GM19452 (cell line): ENCODE measurements around the gene TMEM132E.

ENCODE experiments used
- ATAC-seq: cut with Tn5 transposase; IDR thresholded peaks from one replicate; pipeline ENCODE4 v1.9.1; 2021; ENCODE audit not compliant: unreplicated experiment

The TMEM132E gene

DNA sequence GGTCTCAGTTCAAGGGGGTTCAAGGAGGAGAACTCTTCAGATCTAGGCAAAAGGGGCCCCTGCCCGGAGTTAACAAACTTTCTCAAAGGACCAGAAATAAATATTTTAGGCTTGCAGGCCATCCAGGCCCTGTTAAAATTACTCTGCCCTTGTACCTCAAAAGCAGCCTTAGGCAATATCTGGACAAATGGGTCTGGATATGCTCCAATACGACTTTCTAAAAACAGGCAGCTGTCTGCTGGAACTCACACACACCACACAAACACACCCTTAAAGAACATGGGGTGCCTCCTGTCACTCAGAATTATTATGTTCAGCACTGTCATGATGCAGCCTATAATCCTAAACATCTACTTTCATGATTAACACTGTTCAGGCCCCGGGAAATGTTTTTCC is 75.5 kb downstream of the TMEM132E start:
- no peak for ATAC-seq

DNA sequence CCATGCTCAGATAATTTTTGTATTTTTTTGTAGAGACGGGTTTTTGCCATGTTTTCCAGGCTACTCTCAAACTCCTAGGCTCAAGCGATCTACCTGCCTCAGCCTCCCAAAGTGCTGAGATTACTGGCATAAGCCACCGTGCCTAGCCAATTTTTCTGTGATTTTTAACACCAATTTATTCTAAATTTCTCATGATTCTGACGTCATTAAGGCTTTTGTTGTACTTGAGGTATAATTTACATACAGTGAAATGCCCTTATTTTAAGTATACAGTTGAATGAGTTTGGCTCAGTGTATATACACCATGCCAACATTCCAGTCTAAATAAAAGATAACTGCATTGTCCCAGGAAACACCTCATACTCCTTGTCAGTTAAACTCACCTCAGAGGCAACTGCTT is 77.4 kb downstream of the TMEM132E start:
- ATAC-seq: no peak

DNA sequence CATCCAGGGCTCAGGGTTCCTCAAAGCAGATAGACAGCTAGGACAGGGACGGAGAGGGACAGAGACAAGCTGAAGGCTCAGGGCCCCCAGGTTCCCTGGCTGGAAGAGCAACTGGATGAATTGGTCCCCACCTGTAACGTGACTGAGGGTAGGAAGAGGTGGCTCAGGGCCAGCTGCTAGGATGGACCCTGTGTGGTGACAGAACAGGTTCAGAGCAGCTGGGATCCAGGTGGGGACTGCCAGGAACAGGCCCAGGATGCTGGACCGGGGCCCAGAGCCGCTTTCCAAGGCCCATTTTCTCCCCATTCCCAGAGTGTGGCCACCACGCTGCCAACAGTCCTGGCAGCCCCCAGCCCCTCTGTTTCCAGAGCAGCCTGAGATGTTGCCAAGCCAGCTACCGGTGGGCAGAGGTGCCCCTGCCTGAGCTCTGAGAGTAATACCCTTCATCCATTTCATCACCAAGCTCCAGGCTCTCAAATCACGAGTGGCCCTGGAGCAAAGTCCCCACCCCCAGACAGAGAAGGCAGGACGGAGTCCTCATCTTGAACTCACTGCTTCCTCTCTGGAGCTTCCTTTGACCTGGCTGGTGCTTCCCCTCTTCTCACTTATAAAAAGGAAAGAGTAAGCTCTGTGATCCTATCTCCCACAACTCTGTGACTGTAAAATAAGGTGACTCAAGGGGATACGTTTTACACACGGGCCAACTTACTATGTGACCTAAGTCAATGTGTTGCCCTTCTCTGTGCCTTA is 79.6 kb downstream of the TMEM132E start:
- ATAC-seq: no peak

DNA sequence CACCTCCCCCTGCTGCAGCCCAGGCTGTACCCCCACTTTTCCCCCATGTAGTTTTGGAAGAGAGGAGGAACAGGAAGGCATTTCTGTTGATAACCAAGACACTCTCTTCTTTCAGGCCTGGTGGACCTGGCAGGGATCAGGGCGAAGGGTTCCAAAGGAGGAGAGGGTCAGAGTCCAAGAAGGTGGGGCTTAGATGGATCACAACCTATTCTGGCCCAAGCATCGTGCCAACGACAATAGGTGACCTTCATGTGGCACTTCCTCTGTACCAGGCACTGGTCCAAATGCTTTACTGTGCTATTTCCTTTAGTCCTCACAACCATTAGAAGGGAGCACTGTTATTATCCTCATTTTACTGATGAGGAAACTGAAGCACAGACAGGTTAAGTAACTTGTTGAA is 84.3 kb downstream of the TMEM132E start:
- no peak for ATAC-seq

DNA sequence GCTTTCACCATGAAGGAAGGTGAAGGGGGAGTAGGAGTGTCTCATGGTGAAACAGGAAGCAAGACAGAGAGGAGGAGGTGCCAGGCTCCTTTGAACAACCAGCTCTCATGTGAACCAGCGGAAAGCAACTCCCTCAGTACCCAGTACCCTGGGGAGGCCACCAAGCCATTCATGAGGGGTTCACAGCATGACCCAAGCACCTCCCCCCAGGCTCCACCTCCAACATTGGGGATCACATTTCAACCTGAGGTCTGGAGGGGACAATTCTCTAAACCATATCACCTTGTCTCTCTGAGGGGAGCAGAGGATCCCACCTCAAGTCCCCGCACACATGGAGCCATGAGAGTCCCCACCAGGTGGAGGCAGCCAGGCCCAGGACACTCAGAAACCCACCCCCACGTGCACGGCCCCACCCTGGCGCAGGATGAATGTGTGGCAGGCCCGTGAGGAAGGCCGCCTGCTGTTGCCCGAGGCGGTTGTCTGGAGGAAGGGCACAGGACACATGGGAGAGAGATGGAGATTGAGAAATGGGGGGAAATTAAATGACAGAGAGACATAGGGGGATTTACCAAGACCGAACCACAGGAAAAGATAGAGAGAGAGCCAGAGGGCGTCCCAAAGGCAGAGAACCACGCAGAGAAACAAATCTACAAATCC is 85.9 kb downstream of the TMEM132E start:
- no peak for ATAC-seq

DNA sequence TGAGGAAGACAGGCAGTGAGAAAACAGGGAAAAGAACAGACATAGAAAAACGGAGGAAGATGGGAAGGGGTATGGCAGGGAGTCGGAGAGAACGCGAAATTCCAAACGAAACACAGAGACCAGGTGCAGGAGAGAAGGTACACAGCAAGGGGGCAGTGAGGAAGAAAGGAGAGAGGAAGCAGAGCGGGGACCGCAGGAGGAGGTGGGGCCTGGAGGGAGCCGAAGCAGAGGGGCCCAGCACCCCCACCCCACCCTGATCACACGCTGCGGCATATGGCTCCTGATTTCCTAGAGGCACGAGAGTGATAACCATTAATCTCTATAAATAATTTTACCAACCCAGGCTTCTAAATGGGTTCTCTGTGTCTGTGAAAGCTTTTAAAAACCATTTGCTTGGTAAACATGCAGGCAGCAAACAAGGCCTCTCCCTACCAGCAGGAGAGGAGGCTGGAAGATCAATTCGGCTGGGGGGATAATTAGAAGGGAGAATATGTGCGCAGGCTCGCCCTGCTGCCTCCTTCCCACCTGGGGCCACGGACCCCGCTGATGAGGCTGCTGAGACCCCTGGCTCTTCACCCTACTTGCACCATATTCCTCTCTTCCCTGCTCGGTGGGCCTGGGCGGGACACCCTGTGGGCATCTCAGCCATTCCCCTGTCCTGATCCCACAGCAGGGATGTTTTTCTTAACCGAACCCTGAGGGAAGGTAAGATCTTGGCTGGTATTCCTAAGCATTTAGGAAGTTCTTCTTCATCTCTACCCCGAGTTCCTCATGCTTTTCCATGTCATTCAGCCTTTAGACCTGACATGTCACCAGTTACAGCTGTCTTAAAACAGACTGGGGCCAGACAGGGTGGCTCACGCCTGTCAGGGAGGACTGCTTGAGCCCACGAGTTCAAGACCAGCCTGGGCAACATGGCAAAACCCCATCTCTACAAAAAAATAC is 86.7 kb downstream of the TMEM132E start:
- no peak for ATAC-seq

DNA sequence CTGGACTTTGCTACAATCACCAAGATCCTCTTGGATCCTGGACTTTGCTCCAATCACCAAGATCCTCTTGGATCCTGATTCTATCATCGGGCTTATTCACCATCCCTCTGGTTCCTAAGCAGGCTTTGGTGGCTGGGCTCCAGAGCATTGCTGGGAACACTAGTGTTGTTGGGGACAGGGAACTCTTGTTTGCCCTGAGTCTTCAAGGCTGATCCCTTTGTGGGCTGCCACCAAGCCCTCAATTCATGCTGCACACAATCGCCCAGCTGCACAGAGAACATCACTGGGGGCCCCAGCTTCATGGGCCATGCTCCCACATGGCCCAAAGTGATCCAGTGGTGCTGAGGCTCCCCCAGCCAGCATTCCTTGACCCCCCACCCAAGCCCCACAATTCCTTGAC is 88.3 kb downstream of the TMEM132E start:
- ATAC-seq: no peak

DNA sequence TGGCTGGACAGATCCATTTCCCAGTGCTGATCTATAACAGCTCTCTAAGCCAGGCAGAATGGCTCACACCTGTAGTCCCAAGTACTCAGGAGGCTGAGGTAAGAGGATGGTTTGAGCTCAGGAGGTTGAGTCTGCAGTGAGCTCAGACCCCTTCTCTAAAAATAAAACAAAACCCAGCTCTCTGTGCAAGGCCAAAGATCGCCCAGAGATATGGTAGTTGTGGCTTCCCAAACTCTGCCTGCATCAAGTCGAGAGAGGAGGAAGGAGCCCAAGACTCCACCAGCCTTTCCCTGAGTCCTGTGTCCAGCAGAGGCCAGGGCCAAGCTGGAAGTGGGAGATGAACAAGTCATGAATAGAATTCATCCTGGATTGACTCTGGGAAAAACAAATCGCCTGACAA is 88.8 kb downstream of the TMEM132E start:
- no peak for ATAC-seq

DNA sequence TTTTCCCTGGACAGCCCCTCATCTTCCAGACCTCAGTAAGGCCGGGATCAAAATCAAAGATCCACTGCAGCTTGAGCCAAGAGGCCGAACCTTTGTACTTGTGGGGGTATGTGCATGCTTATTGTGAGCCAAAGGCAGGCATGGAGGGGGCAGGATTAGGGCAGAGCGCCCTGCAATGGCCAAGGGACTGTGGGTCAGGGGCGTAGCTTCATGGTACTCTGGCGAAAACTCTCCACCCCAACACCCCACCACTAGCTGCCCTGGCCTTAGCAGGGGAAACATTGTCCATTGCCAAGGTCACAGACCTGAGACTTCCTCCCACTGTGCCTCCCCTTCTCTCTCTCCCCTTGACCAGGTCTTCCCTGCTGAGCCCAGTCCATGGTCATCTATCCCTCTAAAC is 90.1 kb downstream of the TMEM132E start:
- no peak for ATAC-seq

DNA sequence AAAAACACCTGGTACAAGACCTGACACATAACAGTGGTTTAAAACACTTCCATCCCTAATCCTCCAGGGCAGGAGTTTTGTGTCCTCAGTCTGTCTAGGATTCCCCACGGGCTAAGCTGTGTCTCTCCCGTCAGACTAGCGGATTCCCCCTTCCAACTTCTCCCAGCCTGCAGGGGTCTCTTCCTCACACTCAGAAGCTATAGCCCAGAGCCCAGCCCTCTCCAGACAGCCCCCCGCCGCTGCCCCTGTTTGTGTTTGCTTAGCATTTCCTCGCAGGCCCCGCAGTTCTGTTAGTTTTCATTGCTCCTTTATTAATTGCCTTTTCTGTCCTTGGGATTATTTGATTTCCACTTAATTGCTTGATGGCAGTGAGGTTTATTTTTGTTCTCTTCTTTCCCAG is 91.2 kb downstream of the TMEM132E start:
- no peak for ATAC-seq

DNA sequence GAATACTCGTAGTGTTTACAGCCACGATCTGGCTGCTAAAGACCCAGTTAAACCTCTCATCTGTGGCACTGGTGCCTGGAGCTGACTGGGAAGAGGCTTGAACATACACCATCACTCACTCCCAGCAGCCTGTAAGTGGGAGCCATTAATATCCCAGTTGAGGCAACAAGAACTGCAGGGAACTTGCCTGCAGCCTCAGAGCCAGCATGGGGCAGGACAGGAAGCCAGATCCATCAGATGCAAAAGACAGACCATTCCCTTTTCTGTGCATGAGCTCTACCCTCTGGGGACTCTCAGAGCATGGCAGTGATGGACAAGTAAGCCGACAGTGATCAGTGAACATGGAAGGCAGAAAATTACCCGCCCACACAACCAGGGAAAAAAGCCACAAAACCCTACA is 91.8 kb downstream of the TMEM132E start:
- ATAC-seq: no peak

DNA sequence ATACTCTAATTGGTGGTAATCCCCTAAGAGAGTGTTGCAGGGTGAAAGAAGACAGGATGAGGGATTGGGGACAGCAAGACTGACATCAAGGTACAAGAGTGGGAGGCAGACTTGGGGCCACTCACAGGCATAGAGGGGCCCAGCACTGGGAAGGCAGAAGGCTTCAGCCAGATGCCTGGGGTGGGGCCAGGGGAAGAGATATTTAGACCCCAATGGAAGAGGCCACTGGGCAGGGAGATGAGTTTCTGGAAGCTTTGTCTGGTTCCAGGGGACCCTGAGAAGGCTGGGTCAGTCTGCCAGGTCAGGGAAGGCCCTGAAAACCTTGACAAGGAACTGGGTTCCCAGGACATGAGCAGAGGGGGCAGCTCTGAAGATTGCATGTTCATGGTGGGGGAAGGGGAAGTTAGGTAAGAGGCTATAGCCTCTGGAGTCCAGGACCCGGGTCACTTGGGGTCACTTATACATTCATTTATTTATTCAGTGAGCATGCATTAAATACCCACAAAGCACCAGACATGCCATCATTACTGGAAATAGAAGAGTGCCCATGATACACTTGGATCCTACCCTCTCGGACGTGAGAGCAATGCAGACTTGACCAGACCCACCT is 92.9 kb downstream of the TMEM132E start:
- no peak for ATAC-seq

DNA sequence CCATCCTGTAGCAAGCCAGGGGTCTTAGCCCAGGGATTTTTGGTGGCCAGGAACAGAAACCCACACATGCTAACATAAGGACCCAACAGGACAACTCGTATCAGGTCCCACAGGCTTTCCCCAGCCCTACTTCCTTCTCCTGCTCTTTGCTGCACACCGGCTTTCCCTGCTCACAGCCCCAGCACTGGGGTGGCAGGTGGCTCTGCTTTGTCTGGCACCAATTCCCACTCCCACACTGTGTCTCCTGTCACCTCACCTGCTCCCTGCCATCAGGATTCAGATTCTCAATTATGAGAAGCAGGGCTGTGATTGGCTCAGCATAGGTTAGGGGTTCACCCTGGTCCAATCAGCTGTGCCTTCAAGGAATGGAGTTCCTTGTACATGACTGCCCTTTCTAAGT is 94.1 kb downstream of the TMEM132E start:
- no peak for ATAC-seq

DNA sequence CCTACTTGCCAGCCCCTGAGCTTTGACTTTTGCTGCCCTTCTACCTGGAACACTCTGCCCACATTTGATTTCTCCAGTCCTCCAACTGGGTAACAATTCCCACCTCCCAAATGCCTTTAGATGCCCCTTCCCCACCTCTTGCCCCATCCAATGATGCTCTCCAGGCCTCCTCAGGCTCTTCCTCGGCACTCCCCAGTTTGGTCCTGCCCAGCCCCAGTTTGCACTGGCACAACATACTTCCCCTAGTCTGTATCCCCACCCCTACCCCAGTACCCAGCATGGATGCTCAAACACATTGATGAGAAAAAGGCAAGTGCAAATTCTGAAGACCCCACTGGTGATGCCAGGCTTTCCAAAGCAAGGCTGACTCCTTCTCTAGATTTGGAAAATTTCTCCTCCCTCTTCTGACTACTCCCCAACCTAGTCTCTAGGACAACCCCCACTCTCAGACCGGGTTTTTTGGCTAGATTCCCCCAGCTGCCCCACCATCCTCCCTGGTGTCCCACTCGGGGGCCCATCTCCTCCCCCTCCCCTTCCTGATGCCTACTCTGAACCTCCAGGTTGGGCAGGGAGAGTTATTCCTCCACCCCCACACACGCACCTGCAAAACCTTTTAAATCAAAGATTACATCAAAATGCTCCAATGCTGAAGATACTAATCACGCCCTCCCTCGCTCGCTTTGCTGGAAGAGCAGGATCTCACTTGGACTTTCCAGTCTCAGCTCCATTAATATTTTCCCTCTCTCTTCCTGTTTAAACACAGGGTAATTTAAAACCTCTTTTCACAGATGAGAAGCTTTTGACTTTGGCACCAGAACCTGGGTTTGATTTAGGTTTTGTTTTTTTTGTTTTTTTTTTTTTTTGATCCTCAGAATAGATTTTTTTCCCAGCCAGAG is 94.9 kb downstream of the TMEM132E start:
- ATAC-seq: no peak

DNA sequence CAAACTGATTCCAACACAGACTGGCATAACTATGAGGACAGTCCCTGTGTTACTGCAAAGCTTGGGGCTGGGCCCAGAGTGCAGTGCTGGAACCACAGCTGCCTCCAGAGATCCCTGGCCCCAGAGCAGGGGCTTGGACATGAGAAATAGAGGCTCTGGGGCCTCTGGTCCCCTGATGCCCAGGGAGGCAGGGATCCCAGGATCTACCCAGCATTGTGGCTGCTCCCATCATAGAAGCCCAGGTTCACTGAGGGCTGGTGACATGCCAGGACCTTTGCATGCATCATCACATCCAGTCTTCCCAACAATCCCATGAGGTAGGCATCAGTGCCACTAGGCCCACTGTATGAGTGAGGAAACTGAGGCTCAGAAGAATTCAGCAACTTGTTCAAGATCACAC is 95.8 kb downstream of the TMEM132E start:
- no peak for ATAC-seq

DNA sequence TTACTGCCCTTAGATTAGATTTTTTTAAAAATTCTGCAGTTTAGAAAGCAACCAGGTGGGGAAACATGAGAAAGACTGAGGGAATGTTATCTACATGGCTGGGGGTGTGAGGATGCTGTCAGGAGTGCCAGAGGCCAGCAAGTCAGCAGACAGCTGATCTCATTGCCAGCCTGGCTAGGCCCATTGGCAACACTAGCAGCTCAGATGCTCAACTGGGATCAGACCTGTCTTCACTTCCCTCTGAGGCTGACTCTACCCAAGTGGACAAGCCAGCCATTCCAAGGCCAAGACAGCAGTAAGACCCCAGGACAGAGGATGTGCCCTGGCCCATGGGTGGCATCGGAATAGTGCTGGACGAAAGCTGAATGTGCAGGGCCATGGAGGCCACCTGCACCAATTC is 96.2 kb downstream of the TMEM132E start:
- ATAC-seq: no peak

DNA sequence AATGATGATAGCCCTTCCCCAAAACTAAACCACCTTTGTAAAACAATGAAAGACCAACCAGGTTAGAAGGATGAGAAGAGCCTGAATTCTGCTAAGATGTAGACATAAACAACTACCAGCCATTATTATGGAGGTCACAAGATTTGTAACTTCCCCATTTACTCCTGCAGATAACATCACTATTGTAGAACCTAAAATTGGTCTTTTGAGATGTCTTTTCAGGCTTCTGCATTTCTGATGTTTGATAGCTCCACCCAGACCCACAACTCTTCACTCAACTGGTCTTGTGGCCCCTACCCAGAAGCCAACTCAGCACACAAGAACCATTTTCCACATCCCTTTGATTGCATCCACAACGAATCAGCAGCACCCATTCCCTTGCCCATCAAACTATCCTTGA is 100.8 kb downstream of the TMEM132E start:
- no peak for ATAC-seq

DNA sequence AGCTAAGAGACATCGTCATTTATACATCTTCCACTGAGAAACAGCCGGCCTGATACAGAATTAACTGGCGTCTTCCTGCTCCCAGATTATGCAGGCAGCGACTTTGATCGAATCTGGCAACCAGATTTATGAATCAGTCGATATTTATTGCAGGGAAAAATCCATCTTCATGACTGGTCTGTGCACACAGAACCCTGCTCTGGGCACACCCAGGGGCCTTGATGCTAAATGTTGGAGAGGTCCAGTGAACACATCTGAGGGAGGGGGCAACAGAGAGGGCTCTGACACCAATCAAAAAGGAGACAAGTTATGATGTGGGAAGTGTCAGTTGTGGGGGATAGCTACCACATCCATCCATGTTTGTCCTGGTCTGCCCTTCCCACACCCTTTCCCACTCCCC is 102.9 kb downstream of the TMEM132E start:
- ATAC-seq: no peak

DNA sequence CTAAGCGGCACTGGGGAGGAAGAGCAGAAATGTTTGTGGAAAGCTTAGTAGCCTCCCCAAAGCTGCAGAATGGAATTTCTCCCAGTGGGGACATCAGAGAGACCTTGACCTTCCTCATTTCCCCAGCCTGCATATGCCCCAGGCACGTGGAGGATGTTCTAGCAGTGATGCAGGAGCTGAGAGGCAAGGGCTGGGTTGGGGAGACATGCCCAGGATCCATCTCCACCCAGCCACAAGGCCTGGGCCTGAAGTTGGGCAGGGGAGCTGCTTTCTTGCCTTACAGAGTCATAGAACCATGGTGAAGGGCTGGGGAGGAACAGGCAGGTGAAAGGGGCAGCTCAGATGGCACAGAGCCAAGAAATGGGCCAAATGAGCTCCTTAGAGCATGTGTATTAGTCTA is 104.0 kb downstream of the TMEM132E start:
- ATAC-seq: no peak
